ENCODE results near the gene SUPT4H1.
"Not testable (repeated sequence)": the region's sequence is repeated elsewhere in the genome, so short reads cannot be mapped to it uniquely, and the experiment has no call there.

The SUPT4H1 gene

DNA sequence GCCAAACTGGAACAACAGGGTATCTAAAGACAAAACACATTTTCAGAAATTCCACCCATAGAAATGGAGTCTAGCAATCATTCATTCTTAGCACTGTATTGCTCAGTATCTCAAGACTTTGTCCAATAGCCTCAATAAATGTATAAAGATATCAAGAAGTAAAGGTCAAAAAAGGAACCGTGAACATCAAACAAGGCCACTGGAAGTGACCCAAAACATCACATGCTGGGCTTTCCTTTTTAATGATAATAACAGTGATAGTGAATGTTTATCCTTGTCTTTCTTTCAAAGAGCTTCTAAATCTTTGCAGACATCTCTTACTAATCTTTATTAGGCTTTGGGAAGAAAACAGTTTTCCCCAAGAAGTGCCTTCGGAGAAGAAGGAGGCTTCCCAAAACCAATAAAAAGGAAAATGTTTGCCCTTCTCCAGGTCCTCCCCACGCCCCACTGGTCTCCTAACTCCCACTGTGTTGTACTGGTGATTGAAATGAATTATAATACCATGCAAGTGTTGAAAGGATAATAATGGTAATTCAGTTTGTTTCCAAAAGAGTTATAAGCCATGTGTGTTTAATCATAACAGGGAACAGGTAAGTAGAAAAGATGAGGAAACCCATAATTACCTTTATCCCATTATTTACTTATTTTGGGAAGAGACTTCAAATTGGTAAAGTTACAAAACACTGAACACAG lies 46.7 kb upstream of the SUPT4H1 start:
- Histone ChIP-seq H3K18ac (ENCODE audit: low read length) (no peak overlapping the region), H3K79me1 (ENCODE audit: low read length) (peaks cover 4% of the 10 kb centered on the region), H3K27me3 (ENCODE audit: insufficient read depth, low read length) (no peaks in the 10 kb centered on the region), H3K4ac (ENCODE audit: low read depth, low read length) (no peak overlapping the region), H3K79me2 (ENCODE audit: control insufficient read depth, insufficient read depth, low read length, poor library complexity) (no peaks in the 10 kb centered on the region), H3K4me3 (ENCODE audit: low read depth, low read length) (no peak overlapping the region), H3K14ac (ENCODE audit: low read length) (no peak overlapping the region), H3K9me3 (ENCODE audit: insufficient read depth, low read depth, low read length) (no peaks in the 10 kb centered on the region), H3K4me2 (ENCODE audit: low read length) (no peak overlapping the region), H2BK5ac (ENCODE audit: low read depth, low read length, poor library complexity) (no peak overlapping the region), H4K8ac (ENCODE audit: low read depth, low read length) (no peak overlapping the region), H3K4me1 (ENCODE audit: control insufficient read depth in 1 of 2, insufficient read depth in 2 of 2, low read length in 2 of 2) (peaks cover 3 to 8% of the 10 kb centered on the region in 2 experiments), H3K9ac (ENCODE audit: low read length) (no peak overlapping the region), H3K27ac (ENCODE audit: low read depth, low read length) (no peak overlapping the region), H3K36me3 (ENCODE audit: control insufficient read depth in 1 of 2, insufficient read depth in 2 of 2, low read length in 2 of 2) (no peaks in the 10 kb centered on the region), H2AFZ (ENCODE audit: insufficient read depth, low read length, poor library complexity) (no peak overlapping the region), H4K91ac (ENCODE audit: low read depth, low read length) (no peak overlapping the region), H4K12ac (ENCODE audit: low read depth, low read length) (no peak overlapping the region), H2BK12ac (ENCODE audit: low read length) (no peak overlapping the region), H2BK120ac (ENCODE audit: insufficient read depth, low read length, poor library complexity) (no peak overlapping the region), H3K23ac (ENCODE audit: low read length) (no peak overlapping the region), H2AK5ac (ENCODE audit: low read length) (no peak overlapping the region)
- WGBS (ENCODE audit: extremely low coverage, insufficient coverage, insufficient read length) = no CpG with 5 or more reads among the region's 3 CpGs
- no peak for DNase-seq

GRCh38 chr17:58397421-58397820 lies 45.4 kb upstream of the SUPT4H1 start:
- H2BK12ac ChIP-seq (ENCODE audit: low read length); H4K8ac ChIP-seq (ENCODE audit: low read depth, low read length); H3K23ac ChIP-seq (ENCODE audit: low read length); H3K79me2 ChIP-seq (ENCODE audit: control insufficient read depth, insufficient read depth, low read length, poor library complexity); H4K12ac ChIP-seq (ENCODE audit: low read depth, low read length); H2AK5ac ChIP-seq (ENCODE audit: low read length); H3K9ac ChIP-seq (ENCODE audit: low read length); H3K36me3 ChIP-seq (ENCODE audit: control insufficient read depth in 1 of 2, insufficient read depth in 2 of 2, low read length in 2 of 2); H3K18ac ChIP-seq (ENCODE audit: low read length); H2BK5ac ChIP-seq (ENCODE audit: low read depth, low read length, poor library complexity); H3K27ac ChIP-seq (ENCODE audit: low read depth, low read length); H3K4me3 ChIP-seq (ENCODE audit: low read depth, low read length); H3K4me2 ChIP-seq (ENCODE audit: low read length); H3K4ac ChIP-seq (ENCODE audit: low read depth, low read length); H3K14ac ChIP-seq (ENCODE audit: low read length); H3K79me1 ChIP-seq (ENCODE audit: low read length); H3K4me1 ChIP-seq (ENCODE audit: control insufficient read depth in 1 of 2, insufficient read depth in 2 of 2, low read length in 2 of 2); H4K91ac ChIP-seq (ENCODE audit: low read depth, low read length); H3K27me3 ChIP-seq (ENCODE audit: insufficient read depth, low read length); H2BK120ac ChIP-seq (ENCODE audit: insufficient read depth, low read length, poor library complexity); H2AFZ ChIP-seq (ENCODE audit: insufficient read depth, low read length, poor library complexity); DNase-seq; H3K9me3 ChIP-seq (ENCODE audit: insufficient read depth, low read depth, low read length): not testable (repeated sequence)
- WGBS (ENCODE audit: extremely low coverage, insufficient coverage, insufficient read length) = no CpG with 5 or more reads among the region's 5 CpGs

GRCh38 chr17:58396173-58396572 lies 44.2 kb upstream of the SUPT4H1 start:
- WGBS (ENCODE audit: extremely low coverage, insufficient coverage, insufficient read length) = no CpG with 5 or more reads among the region's 4 CpGs
- no peak overlapping the region for H2BK5ac ChIP-seq (ENCODE audit: low read depth, low read length, poor library complexity)
- H3K36me3 ChIP-seq (ENCODE audit: control insufficient read depth in 1 of 2, insufficient read depth in 2 of 2, low read length in 2 of 2) = no peaks in the 10 kb centered on the region

GRCh38 chr17:58394534-58395223 lies 42.7 kb upstream of the SUPT4H1 start:
- WGBS (ENCODE audit: extremely low coverage, insufficient coverage, insufficient read length) = no CpG with 5 or more reads among the region's 3 CpGs
- Histone ChIP-seq H2AFZ (ENCODE audit: insufficient read depth, low read length, poor library complexity) (no peak overlapping the region), H2BK120ac (ENCODE audit: insufficient read depth, low read length, poor library complexity) (no peak overlapping the region), H4K91ac (ENCODE audit: low read depth, low read length) (no peak overlapping the region), H3K9me3 (ENCODE audit: insufficient read depth, low read depth, low read length) (no peaks in the 10 kb centered on the region), H2BK5ac (ENCODE audit: low read depth, low read length, poor library complexity) (no peak overlapping the region), H2AK5ac (ENCODE audit: low read length) (no peak overlapping the region), H3K79me2 (ENCODE audit: control insufficient read depth, insufficient read depth, low read length, poor library complexity) (no peaks in the 10 kb centered on the region), H3K4me1 (ENCODE audit: control insufficient read depth in 1 of 2, insufficient read depth in 2 of 2, low read length in 2 of 2) (peaks cover 6 to 7% of the 10 kb centered on the region in 2 experiments), H3K4ac (ENCODE audit: low read depth, low read length) (no peak overlapping the region), H3K9ac (ENCODE audit: low read length) (no peak overlapping the region), H4K12ac (ENCODE audit: low read depth, low read length) (no peak overlapping the region), H3K23ac (ENCODE audit: low read length) (no peak overlapping the region), H3K4me2 (ENCODE audit: low read length) (no peak overlapping the region), H3K27ac (ENCODE audit: low read depth, low read length) (no peak overlapping the region), H3K18ac (ENCODE audit: low read length) (peak overlapping the region; percentile 37), H3K27me3 (ENCODE audit: insufficient read depth, low read length) (no peaks in the 10 kb centered on the region), H3K79me1 (ENCODE audit: low read length) (no peaks in the 10 kb centered on the region), H3K14ac (ENCODE audit: low read length) (no peak overlapping the region), H2BK12ac (ENCODE audit: low read length) (no peak overlapping the region), H3K36me3 (ENCODE audit: control insufficient read depth in 1 of 2, insufficient read depth in 2 of 2, low read length in 2 of 2) (no peaks in the 10 kb centered on the region), H4K8ac (ENCODE audit: low read depth, low read length) (no peak overlapping the region), H3K4me3 (ENCODE audit: low read depth, low read length) (no peak overlapping the region)
- DNase-seq = no peak

More at GRCh38 chr17:58396173-58396572, 44.2 kb upstream of the SUPT4H1 start:
- Histone ChIP-seq H4K8ac (ENCODE audit: low read depth, low read length) (no peak overlapping the region), H4K91ac (ENCODE audit: low read depth, low read length) (no peak overlapping the region), H3K14ac (ENCODE audit: low read length) (no peak overlapping the region), H3K9ac (ENCODE audit: low read length) (no peak overlapping the region), H3K9me3 (ENCODE audit: insufficient read depth, low read depth, low read length) (no peaks in the 10 kb centered on the region), H2AK5ac (ENCODE audit: low read length) (no peak overlapping the region), H4K12ac (ENCODE audit: low read depth, low read length) (no peak overlapping the region), H3K79me2 (ENCODE audit: control insufficient read depth, insufficient read depth, low read length, poor library complexity) (no peaks in the 10 kb centered on the region), H2AFZ (ENCODE audit: insufficient read depth, low read length, poor library complexity) (no peak overlapping the region), H3K27ac (ENCODE audit: low read depth, low read length) (no peak overlapping the region), H3K18ac (ENCODE audit: low read length) (no peak overlapping the region), H3K4me3 (ENCODE audit: low read depth, low read length) (no peak overlapping the region), H3K79me1 (ENCODE audit: low read length) (no peaks in the 10 kb centered on the region), H3K4me2 (ENCODE audit: low read length) (no peak overlapping the region), H3K23ac (ENCODE audit: low read length) (no peak overlapping the region), H3K4me1 (ENCODE audit: control insufficient read depth in 1 of 2, insufficient read depth in 2 of 2, low read length in 2 of 2) (peaks cover 6 to 7% of the 10 kb centered on the region in 2 experiments), H2BK120ac (ENCODE audit: insufficient read depth, low read length, poor library complexity) (no peak overlapping the region), H3K27me3 (ENCODE audit: insufficient read depth, low read length) (no peaks in the 10 kb centered on the region), H3K4ac (ENCODE audit: low read depth, low read length) (no peak overlapping the region), H2BK12ac (ENCODE audit: low read length) (no peak overlapping the region)
- DNase-seq = no peak
